Suprapubic skin (tissue), 3 donors: ENCODE measurements around the gene GYS2.

ENCODE experiments used
- POLR2A ChIP-seq, 2 donors: fragments of 450-650 bp; IDR thresholded peaks; one replicate each; pipeline ENCODE4 v1.6.1; 2017; ENCODE audit warnings: antibody characterized with exemption in 2 of 2, mild to moderate bottlenecking in 2 of 2, moderate library complexity in 2 of 2
- TF ChIP-seq, protein P1 (sequence below), 2 donors: fragments of 200-600 bp in 1 of 2; fragments of 450-650 bp in 1 of 2; sonication (generic) in 1 of 2; IDR thresholded peaks; one replicate each; pipeline ENCODE4 v1.5.1; 2016 to 2019; ENCODE audit warnings: antibody characterized with exemption in 2 of 2, mild to moderate bottlenecking in 1 of 2, moderate library complexity in 1 of 2

DNA sequence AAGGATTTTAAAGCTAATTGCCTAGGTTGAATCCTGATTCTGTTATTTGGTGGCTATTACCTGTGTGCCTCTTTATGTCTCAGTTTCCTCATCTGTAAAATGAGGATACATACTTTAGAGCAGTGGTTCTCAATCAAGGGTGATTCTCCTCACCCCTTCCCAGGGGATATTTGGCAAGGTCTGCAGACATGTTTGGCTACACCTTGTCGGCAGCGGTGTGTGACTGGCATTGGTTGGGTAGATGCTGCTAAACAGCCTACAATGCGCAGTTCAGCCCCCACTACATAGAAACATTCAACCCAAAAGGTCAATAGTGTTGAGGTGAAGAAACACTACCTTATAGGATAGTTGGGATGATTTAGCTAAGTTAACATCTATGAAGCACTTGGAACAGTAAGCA lies 29.6 kb upstream of the GYS2 start:
- no peak for TF ChIP-seq POLR2A (IDR thresholded peaks at IDR 0.05)
- TF ChIP-seq, protein P1, sequence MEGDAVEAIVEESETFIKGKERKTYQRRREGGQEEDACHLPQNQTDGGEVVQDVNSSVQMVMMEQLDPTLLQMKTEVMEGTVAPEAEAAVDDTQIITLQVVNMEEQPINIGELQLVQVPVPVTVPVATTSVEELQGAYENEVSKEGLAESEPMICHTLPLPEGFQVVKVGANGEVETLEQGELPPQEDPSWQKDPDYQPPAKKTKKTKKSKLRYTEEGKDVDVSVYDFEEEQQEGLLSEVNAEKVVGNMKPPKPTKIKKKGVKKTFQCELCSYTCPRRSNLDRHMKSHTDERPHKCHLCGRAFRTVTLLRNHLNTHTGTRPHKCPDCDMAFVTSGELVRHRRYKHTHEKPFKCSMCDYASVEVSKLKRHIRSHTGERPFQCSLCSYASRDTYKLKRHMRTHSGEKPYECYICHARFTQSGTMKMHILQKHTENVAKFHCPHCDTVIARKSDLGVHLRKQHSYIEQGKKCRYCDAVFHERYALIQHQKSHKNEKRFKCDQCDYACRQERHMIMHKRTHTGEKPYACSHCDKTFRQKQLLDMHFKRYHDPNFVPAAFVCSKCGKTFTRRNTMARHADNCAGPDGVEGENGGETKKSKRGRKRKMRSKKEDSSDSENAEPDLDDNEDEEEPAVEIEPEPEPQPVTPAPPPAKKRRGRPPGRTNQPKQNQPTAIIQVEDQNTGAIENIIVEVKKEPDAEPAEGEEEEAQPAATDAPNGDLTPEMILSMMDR (IDR thresholded peaks at IDR 0.05): no peak
